ENCODE measurements around the gene PCSK5.
"Not testable (repeated sequence)": the region's sequence is repeated elsewhere in the genome, so short reads cannot be mapped to it uniquely, and the experiment has no call there.

Gene PCSK5

GRCh38 chr9:76007935-76008334 lies 117.5 kb downstream of the PCSK5 start:
- DNase-seq (ENCODE audit: low spot score), result no peak

- DNase-seq (ENCODE audit: low spot score), result no peak
Measured at GRCh38 chr9:76013809-76014208, 123.3 kb downstream of the PCSK5 start.

- DNase-seq (ENCODE audit: low spot score), result no peak
Measured at GRCh38 chr9:76018235-76018634, 127.8 kb downstream of the PCSK5 start.

- no peak for DNase-seq (ENCODE audit: low spot score)
Measured at GRCh38 chr9:76018761-76019160, 128.3 kb downstream of the PCSK5 start.

- no peak for DNase-seq (ENCODE audit: low spot score)
Measured at GRCh38 chr9:76020652-76021051, 130.2 kb downstream of the PCSK5 start.

- DNase-seq (ENCODE audit: low spot score), result no peak
Measured at GRCh38 chr9:76022317-76022716, 131.8 kb downstream of the PCSK5 start.

- DNase-seq (ENCODE audit: low spot score), result peak; percentile 7
Measured at GRCh38 chr9:76023715-76024195, 133.3 kb downstream of the PCSK5 start.

GRCh38 chr9:76025286-76025685 lies 134.8 kb downstream of the PCSK5 start:
- DNase-seq (ENCODE audit: low spot score), result no peak

GRCh38 chr9:76026796-76027195 lies 136.3 kb downstream of the PCSK5 start:
- no peak for DNase-seq (ENCODE audit: low spot score)

GRCh38 chr9:76027416-76027815 lies 136.9 kb downstream of the PCSK5 start:
- DNase-seq (ENCODE audit: low spot score), result no peak

GRCh38 chr9:76027861-76028260 lies 137.4 kb downstream of the PCSK5 start:
- no peak for DNase-seq (ENCODE audit: low spot score)

- no peak for DNase-seq (ENCODE audit: low spot score)
Measured at GRCh38 chr9:76032038-76032796, 141.7 kb downstream of the PCSK5 start.

GRCh38 chr9:76032797-76033373 lies 142.4 kb downstream of the PCSK5 start:
- no peak for DNase-seq (ENCODE audit: low spot score)

- no peak for DNase-seq (ENCODE audit: low spot score)
Measured at GRCh38 chr9:76034049-76034448, 143.6 kb downstream of the PCSK5 start.

- no peak for DNase-seq (ENCODE audit: low spot score)
Measured at GRCh38 chr9:76036762-76037161, 146.3 kb downstream of the PCSK5 start.

GRCh38 chr9:76037587-76038225 lies 147.2 kb downstream of the PCSK5 start:
- DNase-seq (ENCODE audit: low spot score), result no peak

GRCh38 chr9:76038431-76038830 lies 148.0 kb downstream of the PCSK5 start:
- DNase-seq (ENCODE audit: low spot score), result no peak

GRCh38 chr9:76044266-76044819 lies 153.9 kb downstream of the PCSK5 start:
- no peak for DNase-seq (ENCODE audit: low spot score)

GRCh38 chr9:76045221-76045620 lies 154.7 kb downstream of the PCSK5 start:
- DNase-seq (ENCODE audit: low spot score), result no peak

GRCh38 chr9:76049341-76049740 lies 158.9 kb downstream of the PCSK5 start:
- no peak for DNase-seq (ENCODE audit: low spot score)

- no peak for DNase-seq (ENCODE audit: low spot score)
Measured at GRCh38 chr9:76067696-76068095, 177.2 kb downstream of the PCSK5 start.

- no peak for DNase-seq (ENCODE audit: low spot score)
Measured at GRCh38 chr9:76077537-76077936, 187.1 kb downstream of the PCSK5 start.

GRCh38 chr9:76081281-76081680 lies 190.8 kb downstream of the PCSK5 start:
- not testable (repeated sequence) for DNase-seq (ENCODE audit: low spot score)

All from kidney capillary endothelial cell (primary cell).